H1 (cell line): ENCODE results near the gene SLC46A3. TPM values are rescaled to one million over a fixed set of nuclear protein-coding genes. Genes with fewer than 3 reads are reported as not detected.

Source experiments
- CTCF ChIA-PET: fragments of 300-600 bp; sonication (Branson Sonifier 250); formaldehyde crosslinking; loops from one replicate; lab custom pipeline; 2021; ENCODE audit not compliant: partially characterized antibody; lab: Charles Lee
- POLR2A ChIA-PET: fragments of 300-600 bp; sonication (Branson Sonifier 250); formaldehyde crosslinking; loops from one replicate; lab custom pipeline; 2021; ENCODE audit warnings: inconsistent platforms; ENCODE audit not compliant: partially characterized antibody; lab: Charles Lee
- DNase-seq, 2 experiments: peaks; one replicate each; pipeline versions ENCODE4 v3.0.0 to v3.0.0-alpha.2; 2010 to 2022; ENCODE audit warnings: low spot score in 2 of 2, low read depth in 1 of 2, mixed read lengths in 1 of 2
- FAIRE-seq: peaks from 2 replicates; lab custom pipeline; 2011; peaks lifted over from hg19 to GRCh38; lab: Jason Lieb, UNC
- H2AFZ ChIP-seq: 2 replicates; pipeline ENCODE4 v1.8.1; 2012; ENCODE audit warnings: low read length, inconsistent platforms
- H2AK5ac ChIP-seq: 2 replicates; pipeline ENCODE4 v1.6.1; 2013; ENCODE audit warnings: low read depth, low read length
- H2BK120ac ChIP-seq: replicated peaks from 2 replicates; pipeline ENCODE3; 2013; ENCODE audit warnings: low read depth, low read length, inconsistent platforms
- H2BK12ac ChIP-seq: 2 replicates; pipeline ENCODE4 v1.6.1; 2013; ENCODE audit warnings: low read depth, low read length
- H2BK15ac ChIP-seq: 2 replicates; pipeline ENCODE4 v1.6.1; 2013; ENCODE audit warnings: low read length
- H2BK20ac ChIP-seq: 2 replicates; pipeline ENCODE4 v1.6.1; 2013; ENCODE audit warnings: low read length
- H2BK5ac ChIP-seq: 2 replicates; pipeline ENCODE4 v1.6.1; 2013; ENCODE audit warnings: low read depth, low read length
- H3K14ac ChIP-seq: 2 replicates; pipeline ENCODE4 v1.6.1; 2013; ENCODE audit warnings: inconsistent platforms; ENCODE audit not compliant: insufficient read length
- H3K18ac ChIP-seq: 2 replicates; pipeline ENCODE4 v1.6.1; 2013; ENCODE audit warnings: low read length; ENCODE audit errors: extremely low read depth
- H3K23ac ChIP-seq: 2 replicates; pipeline ENCODE4 v1.6.1; 2013; ENCODE audit warnings: inconsistent platforms; ENCODE audit not compliant: insufficient read length
- H3K23me2 ChIP-seq: 2 replicates; pipeline ENCODE4 v1.6.1; 2013; ENCODE audit warnings: low read depth, low read length
- H3K27ac ChIP-seq: 2 replicates; pipeline ENCODE4 v1.6.1; 2011; ENCODE audit warnings: low read depth, low read length, inconsistent platforms
- H3K27me3 ChIP-seq, 4 experiments: replicated peaks in 1 of 4; 1 replicate in 1 of 4; 2 replicates in 3 of 4; pipeline versions ENCODE4 v1.6.1 to v1.8.1; 2011 to 2013; ENCODE audit warnings: low read length in 3 of 4, mild to moderate bottlenecking in 3 of 4, inconsistent platforms in 2 of 4, mixed read lengths in 2 of 4, moderate library complexity in 1 of 4; ENCODE audit not compliant: control insufficient read depth in 3 of 4, insufficient read depth in 3 of 4; ENCODE audit errors: extremely low read depth in 1 of 4
- H3K36me3 ChIP-seq, 4 experiments: 2 replicates each; pipeline versions ENCODE4 v1.6.1 to v1.8.1; 2011 to 2013; ENCODE audit warnings: mild to moderate bottlenecking in 4 of 4, low read length in 3 of 4, moderate library complexity in 2 of 4, control low read depth in 1 of 4, inconsistent platforms in 1 of 4; ENCODE audit not compliant: insufficient read depth in 4 of 4, control insufficient read depth in 2 of 4
- H3K4ac ChIP-seq: replicated peaks from 2 replicates; pipeline ENCODE3; 2013; ENCODE audit warnings: low read length, low read depth, mixed read lengths, inconsistent platforms; ENCODE audit not compliant: insufficient read length
- H3K4me1 ChIP-seq, 4 experiments: replicated peaks in 1 of 4; 1 replicate in 1 of 4; 2 replicates in 3 of 4; pipeline versions ENCODE4 v1.6.1 to v1.8.1; 2011 to 2013; ENCODE audit warnings: low read length in 3 of 4, inconsistent platforms in 2 of 4, mixed read lengths in 1 of 4; ENCODE audit not compliant: insufficient read depth in 4 of 4, control insufficient read depth in 3 of 4
- H3K4me2 ChIP-seq, 2 experiments: 2 replicates each; pipeline versions ENCODE4 v1.6.1 to v1.8.1; 2011 to 2013; ENCODE audit warnings: low read depth in 2 of 2, low read length in 2 of 2, control low read depth in 1 of 2, inconsistent platforms in 1 of 2, mild to moderate bottlenecking in 1 of 2; ENCODE audit not compliant: insufficient read depth in 1 of 2
- H3K4me3 ChIP-seq, 4 experiments: fragments of 200-600, 300-600 bp in 1 of 4; sonication (generic), shearing (Covaris generic), sonication (Bioruptor Twin) in 1 of 4; 2 replicates each; pipeline versions ENCODE4 v1.5.1 to v1.8.1; 2011 to 2016; ENCODE audit warnings: low read length in 4 of 4, low read depth in 3 of 4, control low read depth in 2 of 4, inconsistent platforms in 2 of 4, mild to moderate bottlenecking in 2 of 4, mixed read lengths in 1 of 4, moderate library complexity in 1 of 4; ENCODE audit not compliant: insufficient read depth in 2 of 4; ENCODE audit errors: extremely low read depth in 1 of 4
- H3K56ac ChIP-seq: replicated peaks from 2 replicates; pipeline ENCODE3; 2013; ENCODE audit warnings: low read depth, mild to moderate bottlenecking, mixed read lengths, low read length, inconsistent platforms; ENCODE audit not compliant: insufficient read length
- H3K79me1 ChIP-seq: 2 replicates; pipeline ENCODE4 v1.6.1; 2013; ENCODE audit warnings: low read depth, low read length, control low read depth
- H3K79me2 ChIP-seq, 2 experiments: 2 replicates each; pipeline versions ENCODE4 v1.6.1 to v1.8.1; 2012 to 2013; ENCODE audit warnings: low read length in 2 of 2, mild to moderate bottlenecking in 2 of 2, inconsistent platforms in 1 of 2; ENCODE audit not compliant: insufficient read depth in 2 of 2, control insufficient read depth in 1 of 2
- H3K9ac ChIP-seq, 4 experiments: replicated peaks in 1 of 4; 1 replicate in 1 of 4; 2 replicates in 3 of 4; pipeline versions ENCODE4 v1.6.1 to v1.8.1; 2011 to 2013; ENCODE audit warnings: low read depth in 3 of 4, low read length in 3 of 4, control low read depth in 2 of 4, mild to moderate bottlenecking in 2 of 4, moderate library complexity in 2 of 4, inconsistent platforms in 1 of 4; ENCODE audit errors: extremely low read depth in 1 of 4
- H3K9me3 ChIP-seq, 2 experiments: 2 replicates each; pipeline versions ENCODE4 v1.6.1 to v1.8.1; 2012 to 2013; ENCODE audit warnings: mild to moderate bottlenecking in 2 of 2, moderate library complexity in 2 of 2, control low read depth in 1 of 2, inconsistent platforms in 1 of 2, low read depth in 1 of 2, low read length in 1 of 2, mixed read lengths in 1 of 2; ENCODE audit not compliant: insufficient read depth in 2 of 2
- H4K20me1 ChIP-seq, 2 experiments: replicated peaks in 1 of 2; 2 replicates each; pipeline versions ENCODE3 to v1.8.1; 2011 to 2013; ENCODE audit warnings: inconsistent platforms in 2 of 2, low read length in 2 of 2, mild to moderate bottlenecking in 1 of 2; ENCODE audit not compliant: insufficient read depth in 2 of 2, control insufficient read depth in 1 of 2
- H4K5ac ChIP-seq: 2 replicates; pipeline ENCODE4 v1.6.1; 2013; ENCODE audit warnings: low read length, low read depth, mixed read lengths, inconsistent platforms; ENCODE audit not compliant: insufficient read length
- H4K8ac ChIP-seq: 2 replicates; pipeline ENCODE4 v1.8.0; 2013; ENCODE audit warnings: mild to moderate bottlenecking, moderate library complexity, low read length, inconsistent platforms; ENCODE audit not compliant: insufficient read depth; ENCODE audit errors: extremely low read depth
- H4K91ac ChIP-seq: replicated peaks from 2 replicates; pipeline ENCODE3; 2013; ENCODE audit warnings: low read length, mixed read lengths, inconsistent platforms; ENCODE audit not compliant: insufficient read length
- EP300 ChIP-seq, 2 experiments: IDR thresholded peaks; 1 replicate in 1 of 2; 2 replicates in 1 of 2; pipeline ENCODE4 v1.6.1; 2011 to 2012; ENCODE audit warnings: low read depth in 2 of 2, low read length in 2 of 2, mild to moderate bottlenecking in 2 of 2, borderline replicate concordance in 1 of 2, inconsistent platforms in 1 of 2, moderate library complexity in 1 of 2
- JUND ChIP-seq: IDR thresholded peaks from 2 replicates; pipeline ENCODE4 v1.6.1; 2011; ENCODE audit warnings: mild to moderate bottlenecking, improper control_type of control experiment, low read length
- NRF1 ChIP-seq: IDR thresholded peaks from 2 replicates; pipeline ENCODE4 v1.6.1; 2011; ENCODE audit warnings: mild to moderate bottlenecking, low read depth, low read length, improper control_type of control experiment
- SP1 ChIP-seq: IDR thresholded peaks from 2 replicates; pipeline ENCODE4 v1.6.1; 2011; ENCODE audit warnings: low read depth, low read length
- TEAD4 ChIP-seq: IDR thresholded peaks from 2 replicates; pipeline ENCODE4 v1.6.1; 2012; ENCODE audit warnings: low read depth, low read length, inconsistent platforms, mixed read lengths
- WGBS, 2 experiments: shearing (Covaris generic) in 1 of 2; methylation state at CpG; one replicate each; pipeline versions ENCODE4 v1.1.6 to v1.1.7; 2013 to 2015; ENCODE audit warnings: low lambda C conversion rate in 2 of 2, mixed read lengths in 2 of 2, inconsistent platforms in 1 of 2, low coverage in 1 of 2, missing lambda C conversion rate in 1 of 2; ENCODE audit not compliant: insufficient replicate concordance in 2 of 2, insufficient coverage in 1 of 2, insufficient read length in 1 of 2; ENCODE audit errors: extremely low coverage in 1 of 2, missing lambda C conversion rate in 1 of 2; 5-methylcytosine and 5-hydroxymethylcytosine counted together
- polyA plus RNA-seq, 7 experiments: library from polyadenylated mRNA; depleted of rRNA in 3 of 7; stranded (reverse) in 5 of 7; unstranded in 2 of 7; fragments of >200 nt in 5 of 7; fragments of 200-250 nt in 2 of 7; gene quantifications; 1 replicate in 5 of 7; 2 replicates in 1 of 7; 4 replicates in 1 of 7; pipeline versions ENCODE4 v1.2.1 to v1.2.3, GENCODE V29; 2011 to 2013; ENCODE audit warnings: missing spikeins in 2 of 7, mixed read lengths in 2 of 7
- total RNA-seq: library from RNA; stranded (reverse); fragmentation: NEBNext Ultra II Directional; extraction: Animal tissue kit (Norgen Biotek cat#: 25700); gene quantifications from 2 replicates; pipeline ENCODE4 v1.2.1, GENCODE V29; 2021
- TF ChIP-seq, protein P1 (sequence below): IDR thresholded peaks from 2 replicates; pipeline ENCODE4 v1.6.1; 2012; ENCODE audit warnings: inconsistent platforms
- TF ChIP-seq, protein P2 (sequence below): IDR thresholded peaks from 2 replicates; pipeline ENCODE4 v1.6.1; 2011; ENCODE audit warnings: low read length, improper control_type of control experiment

Gene SLC46A3
- total and polyA plus RNA-seq, 2 of the 8 experiments (the other 6 are each of a cell fraction or from before 2014, with no cell fraction given) = 0.39 to 0.67 TPM

DNA sequence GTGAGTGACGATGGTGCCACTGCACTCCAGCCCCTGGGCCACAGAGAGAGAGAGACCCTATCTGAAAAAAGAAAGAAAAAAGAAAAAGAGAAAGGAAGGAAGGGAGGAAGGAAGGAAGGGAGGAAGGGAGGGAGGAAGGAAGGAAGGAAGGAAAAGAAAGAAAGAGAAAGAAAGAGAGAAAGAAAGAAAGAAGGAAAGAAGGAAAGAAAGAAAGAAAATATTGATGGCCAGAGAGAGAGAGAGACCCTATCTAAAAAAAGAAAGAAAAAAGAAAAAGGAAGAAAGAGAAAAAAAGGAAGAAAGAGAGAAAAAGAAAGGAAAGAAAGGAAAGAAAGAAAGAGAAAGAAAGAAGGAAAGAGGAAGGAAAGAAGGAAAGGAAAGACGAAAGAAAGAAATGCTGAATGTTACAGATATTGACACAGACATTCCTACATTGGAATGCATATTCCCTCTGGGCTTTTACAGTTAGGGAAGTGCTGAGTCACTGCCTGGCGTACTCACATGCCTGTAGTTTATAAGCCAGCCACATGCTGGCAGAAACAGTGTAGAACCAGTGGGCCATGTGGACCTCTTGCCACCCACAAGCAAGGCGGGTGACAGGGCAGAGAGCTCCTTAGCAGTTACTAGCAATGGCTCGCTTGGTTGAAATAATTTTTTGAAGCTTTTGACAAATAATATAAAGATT lies 34.6 kb upstream of the SLC46A3 start:
- H3K79me2 ChIP-seq = no peaks in the 10 kb centered on the region
- ChIA-PET CTCF (interaction anchor here (0.6 to 2.7 kb wide), 2 partner anchors 10 to 113 kb away, joined by 4 to 10 read pairs; no protein-coding TSS in a partner anchor), POLR2A (interaction anchor here (1.1 kb wide), 1 partner anchor 10 kb away, joined by 3 read pairs; no protein-coding TSS in a partner anchor)
- H2BK5ac ChIP-seq = peak overlapping the region; percentile 90; the same call in 1 of the 2 replicates
- no peak overlapping the region for H3K9ac ChIP-seq
- 0 out of 2 replicates have a peak overlapping the region, but pooled peaks have one; percentile 7 for H4K8ac ChIP-seq
- peak overlapping the region; percentile 71 for H2BK12ac ChIP-seq
- H3K79me1 ChIP-seq = no peaks in the 10 kb centered on the region
- H4K5ac ChIP-seq = no peak overlapping the region
- H3K27me3 ChIP-seq = 0 out of 7 replicates have a peak, but pooled peaks cover 0 to 2% (median 0%) of the 10 kb centered on the region in 4 experiments
- no peaks in the 10 kb centered on the region for H4K20me1 ChIP-seq
- H2BK15ac ChIP-seq = no peak overlapping the region
- H3K4me3 ChIP-seq = no peak overlapping the region
- no peak overlapping the region for H2BK120ac ChIP-seq
- no peak overlapping the region for H4K91ac ChIP-seq
- 54% methylated on average over 5 of the region's 5 CpGs; no CpG with 5 or more reads in 1 of the 2 experiments for WGBS, 2 experiments
- 0 out of 2 replicates have a peak overlapping the region, but pooled peaks have one; percentile 46 for H2AK5ac ChIP-seq
- no peak overlapping the region for H3K14ac ChIP-seq
- peak; percentile 76 for FAIRE-seq
- H3K4me1 ChIP-seq = peaks cover 3 to 11% (median 4%) of the 10 kb centered on the region in 4 experiments
- H3K56ac ChIP-seq = no peak overlapping the region
- no peaks in the 10 kb centered on the region for H3K9me3 ChIP-seq
- no peak overlapping the region for H3K27ac ChIP-seq
- DNase-seq = peak in 1 of 2 experiments; percentile 50
- no peak overlapping the region for H2AFZ ChIP-seq
- H3K18ac ChIP-seq = no peak overlapping the region
- H3K4me2 ChIP-seq = no peak overlapping the region
- H3K4ac ChIP-seq = no peak overlapping the region
- no peaks in the 10 kb centered on the region for H3K23me2 ChIP-seq
- H3K36me3 ChIP-seq = no peaks in the 10 kb centered on the region; a peak in 1 of 8 replicates
- no peak overlapping the region for H3K23ac ChIP-seq
- no peak overlapping the region; the same call in 1 of the 2 replicates for H2BK20ac ChIP-seq
- peak; percentile 75 for TF ChIP-seq TEAD4
- TF ChIP-seq, protein P1, sequence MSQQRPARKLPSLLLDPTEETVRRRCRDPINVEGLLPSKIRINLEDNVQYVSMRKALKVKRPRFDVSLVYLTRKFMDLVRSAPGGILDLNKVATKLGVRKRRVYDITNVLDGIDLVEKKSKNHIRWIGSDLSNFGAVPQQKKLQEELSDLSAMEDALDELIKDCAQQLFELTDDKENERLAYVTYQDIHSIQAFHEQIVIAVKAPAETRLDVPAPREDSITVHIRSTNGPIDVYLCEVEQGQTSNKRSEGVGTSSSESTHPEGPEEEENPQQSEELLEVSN = peak; percentile 59
- TF ChIP-seq, protein P2, sequence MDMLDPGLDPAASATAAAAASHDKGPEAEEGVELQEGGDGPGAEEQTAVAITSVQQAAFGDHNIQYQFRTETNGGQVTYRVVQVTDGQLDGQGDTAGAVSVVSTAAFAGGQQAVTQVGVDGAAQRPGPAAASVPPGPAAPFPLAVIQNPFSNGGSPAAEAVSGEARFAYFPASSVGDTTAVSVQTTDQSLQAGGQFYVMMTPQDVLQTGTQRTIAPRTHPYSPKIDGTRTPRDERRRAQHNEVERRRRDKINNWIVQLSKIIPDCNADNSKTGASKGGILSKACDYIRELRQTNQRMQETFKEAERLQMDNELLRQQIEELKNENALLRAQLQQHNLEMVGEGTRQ = no peak
- no peak for TF ChIP-seq EP300 (IDR thresholded peaks at IDR 0.05; ENCODE audit: borderline replicate concordance in 1 of 2, low read depth in 2 of 2, low read length in 2 of 2)
- peak; percentile 77; the same call in 1 of the 2 replicates for TF ChIP-seq JUND
- TF ChIP-seq NRF1 = no peak
- no peak for TF ChIP-seq SP1
